HepG2 (cell line): ENCODE data around the gene ADAMTSL4. TPM values are rescaled to one million over a fixed set of nuclear protein-coding genes. Genes with fewer than 3 reads are reported as not detected.

ENCODE experiments used
- CHD2 ChIP-seq: IDR thresholded peaks from 2 replicates; pipeline ENCODE4 v1.6.1; 2011; ENCODE audit warnings: low read depth, low read length, improper control_type of control experiment
- GZF1 ChIP-seq: sonication (generic); formaldehyde crosslinking; IDR thresholded peaks from 2 replicates; pipeline ENCODE4 v1.5.1; 2020; ENCODE audit warnings: mild to moderate bottlenecking, missing genetic modification reagents
- HOXA9 ChIP-seq: sonication (generic); formaldehyde crosslinking; IDR thresholded peaks from 2 replicates; pipeline ENCODE4 v1.8.1; 2022; ENCODE audit warnings: missing genetic modification reagents, mild to moderate bottlenecking, moderate library complexity, borderline replicate concordance
- KAT2B ChIP-seq: fragments of 150-350 bp; IDR thresholded peaks from 2 replicates; pipeline ENCODE4 v1.6.1; 2014; ENCODE audit warnings: low read depth, low read length, borderline replicate concordance
- KMT2A ChIP-seq: sonication (generic); formaldehyde crosslinking; IDR thresholded peaks from 2 replicates; pipeline ENCODE4 v1.4.0; 2020; ENCODE audit warnings: missing genetic modification reagents
- MBD4 ChIP-seq: IDR thresholded peaks from 2 replicates; pipeline ENCODE4 v1.6.1; 2012; ENCODE audit warnings: low read length, inconsistent platforms, borderline replicate concordance
- MTA1 ChIP-seq: sonication (generic); formaldehyde crosslinking; IDR thresholded peaks from 2 replicates; pipeline ENCODE4 v1.4.0; 2020; ENCODE audit warnings: missing genetic modification reagents, mild to moderate bottlenecking, borderline replicate concordance
- MTF2 ChIP-seq: sonication (generic); formaldehyde crosslinking; IDR thresholded peaks from 2 replicates; pipeline ENCODE4 v1.5.0; 2020; ENCODE audit warnings: missing genetic modification reagents, borderline replicate concordance
- NCOA2 ChIP-seq: sonication (generic); formaldehyde crosslinking; IDR thresholded peaks from 2 replicates; pipeline ENCODE4 v1.8.0; 2022; ENCODE audit warnings: inconsistent platforms
- RBFOX2 ChIP-seq: fragments of 200-400 bp; formaldehyde crosslinking; IDR thresholded peaks from 2 replicates; pipeline ENCODE4 v1.6.1; 2017; ENCODE audit warnings: low read depth, mild to moderate bottlenecking, low read length
- SIX1 ChIP-seq: sonication (generic); formaldehyde crosslinking; IDR thresholded peaks from 2 replicates; pipeline ENCODE4 v1.4.0; 2020; ENCODE audit warnings: missing genetic modification reagents, borderline replicate concordance
- TARDBP ChIP-seq: sonication (generic); formaldehyde crosslinking; IDR thresholded peaks from 2 replicates; pipeline ENCODE4 v1.8.0; 2022; ENCODE audit warnings: mild to moderate bottlenecking, missing genetic modification reagents
- TFDP2 ChIP-seq: sonication (generic); formaldehyde crosslinking; IDR thresholded peaks from 2 replicates; pipeline ENCODE4 v1.4.0; 2020; ENCODE audit warnings: missing genetic modification reagents
- U2AF2 ChIP-seq: fragments of 200-400 bp; formaldehyde crosslinking; IDR thresholded peaks from 2 replicates; pipeline ENCODE4 v1.6.1; 2017; ENCODE audit warnings: low read depth, mild to moderate bottlenecking, low read length
- ZBTB42 ChIP-seq: sonication (generic); formaldehyde crosslinking; IDR thresholded peaks from 2 replicates; pipeline ENCODE4 v1.5.0; 2020; ENCODE audit warnings: mild to moderate bottlenecking, missing genetic modification reagents
- ZBTB7A ChIP-seq: sonication (generic); formaldehyde crosslinking; IDR thresholded peaks from 2 replicates; pipeline ENCODE4 v1.8.0; 2022; ENCODE audit warnings: mild to moderate bottlenecking, missing genetic modification reagents
- ZNF280D ChIP-seq: sonication (generic); formaldehyde crosslinking; IDR thresholded peaks from 2 replicates; pipeline ENCODE4 v1.5.1; 2020; ENCODE audit warnings: mild to moderate bottlenecking, missing genetic modification reagents
- ZSCAN22 ChIP-seq: sonication (generic); formaldehyde crosslinking; IDR thresholded peaks from 2 replicates; pipeline ENCODE4 v1.4.0; 2020; ENCODE audit warnings: mild to moderate bottlenecking, missing genetic modification reagents
- polyA plus RNA-seq, 8 experiments: library from polyadenylated mRNA; depleted of rRNA in 3 of 8; stranded (reverse) in 7 of 8; unstranded in 1 of 8; fragments of >200 nt; fragmentation: Illumina TruSeq in 4 of 8; extraction: Trizol in 4 of 8; gene quantifications; 2 replicates each; pipeline versions ENCODE4 v1.2.1 to v1.2.3, GENCODE V29; 2011 to 2016; ENCODE audit warnings: low read depth in 4 of 8, missing spikeins in 1 of 8, mixed read lengths in 1 of 8; ENCODE audit not compliant: insufficient read depth in 1 of 8
- total RNA-seq, 5 experiments: library from RNA; depleted of rRNA; stranded (reverse); fragments of >200 nt; fragmentation: Illumina TruSeq; extraction: Trizol; gene quantifications; 2 replicates each; pipeline ENCODE4 v1.2.3, GENCODE V29; 2016; ENCODE audit warnings: low read depth in 1 of 5
- TF ChIP-seq, protein P1 (sequence below): sonication (generic); formaldehyde crosslinking; IDR thresholded peaks from 2 replicates; pipeline ENCODE4 v1.8.0; 2022; ENCODE audit warnings: mild to moderate bottlenecking, missing genetic modification reagents, moderate library complexity
- TF ChIP-seq, protein P2 (sequence below): sonication (generic); formaldehyde crosslinking; IDR thresholded peaks from 2 replicates; pipeline ENCODE4 v1.4.0; 2020; ENCODE audit warnings: missing genetic modification reagents
- TF ChIP-seq, protein P3 (sequence below): sonication (generic); formaldehyde crosslinking; conservative IDR thresholded peaks from 2 replicates; pipeline ENCODE4 v1.5.0; 2020; ENCODE audit warnings: missing genetic modification reagents

ADAMTSL4 gene
- total and polyA plus RNA-seq, 2 of the 13 experiments (the other 11 are each of a cell fraction or from before 2014, with no cell fraction given) = 3.9 to 16.4 TPM

- TF ChIP-seq MTA1 (CRISPR knock-in tag) = peak; percentile 63; the same call in 1 of the 2 replicates
- TF ChIP-seq ZSCAN22 (CRISPR knock-in tag) = no peak
- TF ChIP-seq CHD2 = no peak
- TF ChIP-seq MBD4 = no peak
- TF ChIP-seq ZBTB7A (CRISPR knock-in tag) = no peak
- TF ChIP-seq KAT2B = no peak
- TF ChIP-seq MTF2 (CRISPR knock-in tag) = peak; percentile 38; the same call in 1 of the 2 replicates
- TF ChIP-seq U2AF2 = no peak
- TF ChIP-seq HOXA9 (CRISPR knock-in tag) = no peak
- TF ChIP-seq ZNF280D (CRISPR knock-in tag) = no peak
- TF ChIP-seq, protein P1, sequence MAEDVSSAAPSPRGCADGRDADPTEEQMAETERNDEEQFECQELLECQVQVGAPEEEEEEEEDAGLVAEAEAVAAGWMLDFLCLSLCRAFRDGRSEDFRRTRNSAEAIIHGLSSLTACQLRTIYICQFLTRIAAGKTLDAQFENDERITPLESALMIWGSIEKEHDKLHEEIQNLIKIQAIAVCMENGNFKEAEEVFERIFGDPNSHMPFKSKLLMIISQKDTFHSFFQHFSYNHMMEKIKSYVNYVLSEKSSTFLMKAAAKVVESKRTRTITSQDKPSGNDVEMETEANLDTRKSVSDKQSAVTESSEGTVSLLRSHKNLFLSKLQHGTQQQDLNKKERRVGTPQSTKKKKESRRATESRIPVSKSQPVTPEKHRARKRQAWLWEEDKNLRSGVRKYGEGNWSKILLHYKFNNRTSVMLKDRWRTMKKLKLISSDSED (CRISPR knock-in tag) = no peak
- no peak for TF ChIP-seq SIX1 (CRISPR knock-in tag)
- peak; percentile 91 for TF ChIP-seq TARDBP (CRISPR knock-in tag)
- 0 out of 2 replicates have a peak, but pooled peaks have one; percentile 16 for TF ChIP-seq ZBTB42 (CRISPR knock-in tag)
- TF ChIP-seq, protein P2, sequence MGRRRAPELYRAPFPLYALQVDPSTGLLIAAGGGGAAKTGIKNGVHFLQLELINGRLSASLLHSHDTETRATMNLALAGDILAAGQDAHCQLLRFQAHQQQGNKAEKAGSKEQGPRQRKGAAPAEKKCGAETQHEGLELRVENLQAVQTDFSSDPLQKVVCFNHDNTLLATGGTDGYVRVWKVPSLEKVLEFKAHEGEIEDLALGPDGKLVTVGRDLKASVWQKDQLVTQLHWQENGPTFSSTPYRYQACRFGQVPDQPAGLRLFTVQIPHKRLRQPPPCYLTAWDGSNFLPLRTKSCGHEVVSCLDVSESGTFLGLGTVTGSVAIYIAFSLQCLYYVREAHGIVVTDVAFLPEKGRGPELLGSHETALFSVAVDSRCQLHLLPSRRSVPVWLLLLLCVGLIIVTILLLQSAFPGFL = no peak
- no peak for TF ChIP-seq KMT2A
- TF ChIP-seq NCOA2 (CRISPR knock-in tag) = peak; percentile 95
- TF ChIP-seq, protein P3, sequence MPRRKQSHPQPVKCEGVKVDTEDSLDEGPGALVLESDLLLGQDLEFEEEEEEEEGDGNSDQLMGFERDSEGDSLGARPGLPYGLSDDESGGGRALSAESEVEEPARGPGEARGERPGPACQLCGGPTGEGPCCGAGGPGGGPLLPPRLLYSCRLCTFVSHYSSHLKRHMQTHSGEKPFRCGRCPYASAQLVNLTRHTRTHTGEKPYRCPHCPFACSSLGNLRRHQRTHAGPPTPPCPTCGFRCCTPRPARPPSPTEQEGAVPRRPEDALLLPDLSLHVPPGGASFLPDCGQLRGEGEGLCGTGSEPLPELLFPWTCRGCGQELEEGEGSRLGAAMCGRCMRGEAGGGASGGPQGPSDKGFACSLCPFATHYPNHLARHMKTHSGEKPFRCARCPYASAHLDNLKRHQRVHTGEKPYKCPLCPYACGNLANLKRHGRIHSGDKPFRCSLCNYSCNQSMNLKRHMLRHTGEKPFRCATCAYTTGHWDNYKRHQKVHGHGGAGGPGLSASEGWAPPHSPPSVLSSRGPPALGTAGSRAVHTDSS (CRISPR knock-in tag) = no peak
- TF ChIP-seq TFDP2 (CRISPR knock-in tag) = no peak
- TF ChIP-seq GZF1 (CRISPR knock-in tag) = no peak
- TF ChIP-seq RBFOX2 = peak; percentile 61; the same call in 1 of the 2 replicates
These were observed 12.8 kb downstream of the ADAMTSL4 start (continued) for GRCh38 chr1:150561974-150562445.
